HK-2 (cell line): ENCODE data around the gene TMEM132C.
"Not testable (repeated sequence)": the region's sequence is repeated elsewhere in the genome, so short reads cannot be mapped to it uniquely, and the experiment has no call there.

Source experiments
- DNase-seq: peaks from one replicate; pipeline ENCODE4 v3.0.0-alpha.2; 2018; ENCODE audit not compliant: unreplicated experiment

The TMEM132C gene

GRCh38 chr12:128554546-128555304 lies 287.8 kb downstream of the TMEM132C start:
- no peak for DNase-seq

- DNase-seq: no peak
Measured at GRCh38 chr12:128557231-128557630, 290.3 kb downstream of the TMEM132C start.

- no peak for DNase-seq
Measured at GRCh38 chr12:128564956-128565355, 298.0 kb downstream of the TMEM132C start.

GRCh38 chr12:128567730-128568129 lies 300.8 kb downstream of the TMEM132C start:
- DNase-seq: no peak

GRCh38 chr12:128570191-128571065 lies 303.5 kb downstream of the TMEM132C start:
- DNase-seq: no peak

GRCh38 chr12:128571906-128572810 lies 305.2 kb downstream of the TMEM132C start:
- no peak for DNase-seq

- no peak for DNase-seq
Measured at GRCh38 chr12:128573907-128574306, 306.9 kb downstream of the TMEM132C start.

GRCh38 chr12:128578045-128578444 lies 311.1 kb downstream of the TMEM132C start:
- no peak for DNase-seq

GRCh38 chr12:128581321-128581761 lies 314.4 kb downstream of the TMEM132C start:
- DNase-seq: no peak

- DNase-seq: no peak
Measured at GRCh38 chr12:128583453-128583852, 316.5 kb downstream of the TMEM132C start.

- DNase-seq: no peak
Measured at GRCh38 chr12:128586451-128587029, 319.6 kb downstream of the TMEM132C start.

- no peak for DNase-seq
Measured at GRCh38 chr12:128587918-128588317, 320.9 kb downstream of the TMEM132C start.

- no peak for DNase-seq
Measured at GRCh38 chr12:128592220-128592744, 325.3 kb downstream of the TMEM132C start.

- DNase-seq: no peak
Measured at GRCh38 chr12:128594521-128594920, 327.6 kb downstream of the TMEM132C start.

GRCh38 chr12:128595609-128596008 lies 328.6 kb downstream of the TMEM132C start:
- no peak for DNase-seq

- DNase-seq: no peak
Measured at GRCh38 chr12:128600886-128601285, 333.9 kb downstream of the TMEM132C start.

- DNase-seq: no peak
Measured at GRCh38 chr12:128603573-128604115, 336.7 kb downstream of the TMEM132C start.

- DNase-seq: not testable (repeated sequence)
Measured at GRCh38 chr12:128604219-128604618, 337.2 kb downstream of the TMEM132C start.

- DNase-seq: no peak
Measured at GRCh38 chr12:128606051-128606450, 339.1 kb downstream of the TMEM132C start.

- no peak for DNase-seq
Measured at GRCh38 chr12:128606538-128606937, 339.6 kb downstream of the TMEM132C start.

GRCh38 chr12:128606970-128607369 lies 340.0 kb downstream of the TMEM132C start:
- no peak for DNase-seq
